ENCODE results near the gene C11orf42. TPM values are rescaled to one million over a fixed set of nuclear protein-coding genes. Genes with fewer than 3 reads are reported as not detected.

C11orf42 gene
- polyA plus RNA-seq, 4 donors = 0.66 TPM; not detected in 3

GRCh38 chr11:6251120-6251733 is 45.9 kb downstream of the C11orf42 start:
- Histone ChIP-seq H3K27ac (ENCODE audit: low read depth in 1 of 3, low read length in 2 of 3) (peak overlapping the region in 2 of 3 donors; percentile 22 to 88), H3K4me1 (ENCODE audit: control insufficient read depth in 3 of 3, insufficient read depth in 2 of 3, low read depth in 1 of 3, low read length in 2 of 3) (peaks cover 9 to 32% (median 10%) of the 10 kb centered on the region in 3 donors), H3K9me3 (ENCODE audit: control insufficient read depth in 2 of 2, insufficient read depth in 1 of 2, low read depth in 1 of 2, low read length in 1 of 2) (no peaks in the 10 kb centered on the region), H3K27me3 (ENCODE audit: control insufficient read depth in 3 of 3, insufficient read depth in 3 of 3, low read length in 3 of 3) (no peaks in the 10 kb centered on the region), H3K4me3 (ENCODE audit: low read depth in 1 of 3, low read length in 3 of 3) (no peak overlapping the region), H3K36me3 (ENCODE audit: control insufficient read depth in 3 of 3, insufficient read depth in 2 of 3, low read depth in 1 of 3, low read length in 3 of 3) (no peaks in the 10 kb centered on the region)
- no peak for FAIRE-seq
- WGBS, 3 donors = 29 to 47% (median 39%) methylated on average over 6 of the region's 6 CpGs
- peak; percentile 79 to 89 for DNase-seq

- H3K27ac ChIP-seq (ENCODE audit: low read depth in 1 of 3, low read length in 2 of 3) = peak overlapping the region in 2 of 3 donors; percentile 22 to 88
- WGBS, 3 donors = 20 to 59% (median 41%) methylated on average over 6 of the region's 6 CpGs
- FAIRE-seq = no peak
These were observed 46.7 kb downstream of the C11orf42 start for GRCh38 chr11:6251990-6252473.

GRCh38 chr11:6253197-6253596 is 47.8 kb downstream of the C11orf42 start:
- no peaks in the 10 kb centered on the region for H3K36me3 ChIP-seq (ENCODE audit: control insufficient read depth in 3 of 3, insufficient read depth in 2 of 3, low read depth in 1 of 3, low read length in 3 of 3)
- DNase-seq (no peak), FAIRE-seq (no peak)
- no peak overlapping the region for H3K4me3 ChIP-seq (ENCODE audit: low read depth in 1 of 3, low read length in 3 of 3)
- H3K27me3 ChIP-seq (ENCODE audit: control insufficient read depth in 3 of 3, insufficient read depth in 3 of 3, low read length in 3 of 3) = peaks cover 0 to 10% (median 10%) of the 10 kb centered on the region in 3 donors
- peaks cover 9 to 32% (median 10%) of the 10 kb centered on the region in 3 donors for H3K4me1 ChIP-seq (ENCODE audit: control insufficient read depth in 3 of 3, insufficient read depth in 2 of 3, low read depth in 1 of 3, low read length in 2 of 3)
- WGBS, 3 donors = 50 to 62% (median 54%) methylated on average over 1 of the region's 1 CpG
- H3K9me3 ChIP-seq (ENCODE audit: control insufficient read depth in 2 of 2, insufficient read depth in 1 of 2, low read depth in 1 of 2, low read length in 1 of 2) = no peaks in the 10 kb centered on the region
- H3K27ac ChIP-seq (ENCODE audit: low read depth in 1 of 3, low read length in 2 of 3) = peak overlapping the region in 1 of 3 donors; percentile 88

More at GRCh38 chr11:6251990-6252473, 46.7 kb downstream of the C11orf42 start:
- H3K4me1 ChIP-seq (ENCODE audit: control insufficient read depth in 3 of 3, insufficient read depth in 2 of 3, low read depth in 1 of 3, low read length in 2 of 3) = peaks cover 9 to 32% (median 10%) of the 10 kb centered on the region in 3 donors
- no peaks in the 10 kb centered on the region for H3K27me3 ChIP-seq (ENCODE audit: control insufficient read depth in 3 of 3, insufficient read depth in 3 of 3, low read length in 3 of 3)
- no peak overlapping the region for H3K4me3 ChIP-seq (ENCODE audit: low read depth in 1 of 3, low read length in 3 of 3)
- peak; percentile 83 to 84 for DNase-seq
- no peaks in the 10 kb centered on the region for H3K36me3 ChIP-seq (ENCODE audit: control insufficient read depth in 3 of 3, insufficient read depth in 2 of 3, low read depth in 1 of 3, low read length in 3 of 3)
- no peaks in the 10 kb centered on the region for H3K9me3 ChIP-seq (ENCODE audit: control insufficient read depth in 2 of 2, insufficient read depth in 1 of 2, low read depth in 1 of 2, low read length in 1 of 2)

GRCh38 chr11:6258141-6258540 is 52.8 kb downstream of the C11orf42 start:
- Histone ChIP-seq H3K27me3 (ENCODE audit: control insufficient read depth in 3 of 3, insufficient read depth in 3 of 3, low read length in 3 of 3) (peaks cover 0 to 43% (median 20%) of the 10 kb centered on the region in 3 donors), H3K4me1 (ENCODE audit: control insufficient read depth in 3 of 3, insufficient read depth in 2 of 3, low read depth in 1 of 3, low read length in 2 of 3) (peaks cover 0 to 11% (median 0%) of the 10 kb centered on the region in 3 donors), H3K27ac (ENCODE audit: low read depth in 1 of 3, low read length in 2 of 3) (no peak overlapping the region), H3K36me3 (ENCODE audit: control insufficient read depth in 3 of 3, insufficient read depth in 2 of 3, low read depth in 1 of 3, low read length in 3 of 3) (no peaks in the 10 kb centered on the region), H3K9me3 (ENCODE audit: control insufficient read depth in 2 of 2, insufficient read depth in 1 of 2, low read depth in 1 of 2, low read length in 1 of 2) (no peaks in the 10 kb centered on the region), H3K4me3 (ENCODE audit: low read depth in 1 of 3, low read length in 3 of 3) (no peak overlapping the region)
- FAIRE-seq (no peak), DNase-seq (no peak)
- 77 to 83% (median 81%) methylated on average over 3 of the region's 3 CpGs for WGBS, 3 donors

- FAIRE-seq (no peak), DNase-seq (peak in 1 of 2 donors; percentile 19)
- H3K27me3 ChIP-seq (ENCODE audit: control insufficient read depth in 3 of 3, insufficient read depth in 3 of 3, low read length in 3 of 3) = peaks cover 0 to 43% (median 20%) of the 10 kb centered on the region in 3 donors
- peaks cover 0 to 8% (median 0%) of the 10 kb centered on the region in 3 donors for H3K4me1 ChIP-seq (ENCODE audit: control insufficient read depth in 3 of 3, insufficient read depth in 2 of 3, low read depth in 1 of 3, low read length in 2 of 3)
- no peak overlapping the region for H3K27ac ChIP-seq (ENCODE audit: low read depth in 1 of 3, low read length in 2 of 3)
- no peaks in the 10 kb centered on the region for H3K36me3 ChIP-seq (ENCODE audit: control insufficient read depth in 3 of 3, insufficient read depth in 2 of 3, low read depth in 1 of 3, low read length in 3 of 3)
- peak overlapping the region in 1 of 3 donors; percentile 26 for H3K4me3 ChIP-seq (ENCODE audit: low read depth in 1 of 3, low read length in 3 of 3)
- no peaks in the 10 kb centered on the region for H3K9me3 ChIP-seq (ENCODE audit: control insufficient read depth in 2 of 2, insufficient read depth in 1 of 2, low read depth in 1 of 2, low read length in 1 of 2)
- 11 to 15% (median 14%) methylated on average over 12 to 16 of the region's 16 CpGs for WGBS, 3 donors
These were observed 53.3 kb downstream of the C11orf42 start for GRCh38 chr11:6258571-6259081.

GRCh38 chr11:6260207-6260726 is 54.9 kb downstream of the C11orf42 start:
- Histone ChIP-seq H3K27me3 (ENCODE audit: control insufficient read depth in 3 of 3, insufficient read depth in 3 of 3, low read length in 3 of 3) (peaks cover 0 to 43% (median 20%) of the 10 kb centered on the region in 3 donors), H3K4me1 (ENCODE audit: control insufficient read depth in 3 of 3, insufficient read depth in 2 of 3, low read depth in 1 of 3, low read length in 2 of 3) (peaks cover 0 to 8% (median 0%) of the 10 kb centered on the region in 3 donors), H3K27ac (ENCODE audit: low read depth in 1 of 3, low read length in 2 of 3) (no peak overlapping the region), H3K36me3 (ENCODE audit: control insufficient read depth in 3 of 3, insufficient read depth in 2 of 3, low read depth in 1 of 3, low read length in 3 of 3) (no peaks in the 10 kb centered on the region), H3K9me3 (ENCODE audit: control insufficient read depth in 2 of 2, insufficient read depth in 1 of 2, low read depth in 1 of 2, low read length in 1 of 2) (no peaks in the 10 kb centered on the region), H3K4me3 (ENCODE audit: low read depth in 1 of 3, low read length in 3 of 3) (peak overlapping the region in 1 of 3 donors; percentile 50)
- DNase-seq (no peak), FAIRE-seq (no peak)
- 39 to 51% (median 50%) methylated on average over 5 of the region's 5 CpGs for WGBS, 3 donors

Other genes starting within 250 kb of the C11orf42 start
- not detected for gene OR56A5, start 237.1 kb upstream of the C11orf42 start, polyA plus RNA-seq
- not detected for gene OR52L1, start 218.6 kb upstream of the C11orf42 start, polyA plus RNA-seq
- under 1 TPM in 1 of 4 donors, not detected in 3; 0.01 TPM for gene OR56A4, start 198.6 kb upstream of the C11orf42 start, polyA plus RNA-seq
- under 1 TPM in 1 of 4 donors, not detected in 3; under 0.01 TPM for gene OR56A1, start 174.8 kb upstream of the C11orf42 start, polyA plus RNA-seq
- gene OR56B4, start 97.9 kb upstream of the C11orf42 start, polyA plus RNA-seq = under 1 TPM in 1 of 4 donors, not detected in 3; 0.31 TPM
- not detected for gene OR52B2, start 35.2 kb upstream of the C11orf42 start, polyA plus RNA-seq
- gene OR52W1, start 6.3 kb upstream of the C11orf42 start, polyA plus RNA-seq = under 1 TPM in 1 of 4 donors, not detected in 3; 0.12 TPM
- gene FHIP1B, start 29.1 kb downstream of the C11orf42 start, polyA plus RNA-seq = 100 to 1,000 TPM in 3 of 4 donors, 10 to 100 TPM in 1; 63.4 to 157 (median 121) TPM
- gene CNGA4, start 33.5 kb downstream of the C11orf42 start, polyA plus RNA-seq = under 1 TPM in 2 of 4 donors, not detected in 2; 0.09 to 0.32 TPM
- under 1 TPM in 2 of 4 donors, not detected in 2; 0.06 TPM for gene CCKBR, start 54.3 kb downstream of the C11orf42 start, polyA plus RNA-seq
- gene CAVIN3, start 114.9 kb downstream of the C11orf42 start, polyA plus RNA-seq = 10 to 100 TPM in 3 of 4 donors, 1 to 10 TPM in 1; 2.0 to 29.6 (median 12.3) TPM
- gene SMPD1, start 184.9 kb downstream of the C11orf42 start, polyA plus RNA-seq = 10 to 100 TPM; 22.0 to 41.2 (median 29.3) TPM
- gene APBB1, start 213.5 kb downstream of the C11orf42 start, polyA plus RNA-seq = 10 to 100 TPM in 2 of 4 donors, 1 to 10 TPM in 2; 2.5 to 17.8 (median 11.9) TPM
- 1 to 10 TPM in 3 of 4 donors, under 1 TPM in 1; 0.85 to 5.7 (median 3.3) TPM for gene HPX, start 235.4 kb downstream of the C11orf42 start, polyA plus RNA-seq

Measured in small intestine (tissue), 7 donors.